Kidney (tissue), 14 donors: Measurements from ENCODE around the gene PTAFR. TPM values are rescaled to one million over a fixed set of nuclear protein-coding genes. Genes with fewer than 3 reads are reported as not detected.

Source experiments
- DNase-seq, 5 donors: peaks; one replicate each; pipeline ENCODE4 v3.0.0-alpha.2; 2013 to 2020
- FAIRE-seq: peaks from 2 replicates; lab custom pipeline; 2012; peaks lifted over from hg19 to GRCh38; lab: Jason Lieb, UNC
- H3K27ac ChIP-seq, 2 donors: one replicate each; pipeline ENCODE4 v1.7.0; 2013; ENCODE audit warnings: low read depth in 2 of 2, low read length in 2 of 2, inconsistent platforms in 1 of 2
- H3K27me3 ChIP-seq: one replicate; pipeline ENCODE4 v1.7.1; 2013; ENCODE audit warnings: low read length, inconsistent platforms; ENCODE audit not compliant: control insufficient read depth, insufficient read depth
- H3K36me3 ChIP-seq, 3 donors: one replicate each; pipeline versions ENCODE4 v1.7.0 to v1.7.1; 2013; ENCODE audit warnings: low read length in 3 of 3, control low read depth in 1 of 3, inconsistent platforms in 1 of 3; ENCODE audit not compliant: insufficient read depth in 3 of 3, control insufficient read depth in 2 of 3
- H3K4me1 ChIP-seq, 3 donors: one replicate each; pipeline versions ENCODE4 v1.7.0 to v1.7.1; 2013; ENCODE audit warnings: low read length in 3 of 3, inconsistent platforms in 1 of 3, low read depth in 1 of 3; ENCODE audit not compliant: control insufficient read depth in 2 of 3, insufficient read depth in 2 of 3
- H3K4me3 ChIP-seq, 3 donors: one replicate each; pipeline versions ENCODE4 v1.7.0 to v1.8.1; 2013; ENCODE audit warnings: low read length in 3 of 3, control low read depth in 1 of 3, inconsistent platforms in 1 of 3
- H3K9ac ChIP-seq, 3 donors: one replicate each; pipeline versions ENCODE4 v1.7.0 to v1.7.1; 2013; ENCODE audit warnings: low read length in 3 of 3, control low read depth in 1 of 3, inconsistent platforms in 1 of 3
- H3K9me3 ChIP-seq, 3 donors: one replicate each; pipeline versions ENCODE4 v1.7.0 to v1.7.1; 2013; ENCODE audit warnings: low read length in 3 of 3, control low read depth in 1 of 3, inconsistent platforms in 1 of 3; ENCODE audit not compliant: control insufficient read depth in 2 of 3, insufficient read depth in 1 of 3
- intact Hi-C: fragments of 100-400 bp; cut with DNase I; formaldehyde crosslinking; loops from one replicate; pipeline ENCODE4 v1.11.1; 2022
- polyA plus RNA-seq: library from polyadenylated mRNA; stranded (reverse); fragments of 350-450 nt; fragmentation: Illumina TruSeq; extraction: RNeasy Lipid Tissue Mini Kit (QIAGEN cat#74804); gene quantifications from one replicate; pipeline ENCODE4 v1.2.3, GENCODE V29; 2014; ENCODE audit warnings: low read depth, low replicate concordance; ENCODE audit not compliant: insufficient read depth
- total RNA-seq: library from RNA; stranded (reverse); fragmentation: NEBNext Ultra II Directional; extraction: Animal tissue kit (Norgen Biotek cat#: 25700); gene quantifications from one replicate; pipeline ENCODE4 v1.2.1, GENCODE V29; 2021
- TF ChIP-seq, protein P1 (sequence below): IDR thresholded peaks from 3 replicates; pipeline ENCODE4 v1.5.1; 2012; ENCODE audit warnings: mild to moderate bottlenecking, moderate library complexity, borderline replicate concordance; ENCODE audit not compliant: insufficient read depth; ENCODE audit errors: extremely low read depth
- donor health status: control.
- donor health status: control.
- donor health status: control.
- donor health status: control.
- donor health status: control.
- donor health status: DM: yes; HTN: yes; CAD: no.
- donor health status: Normal renal cell carcinoma (clear cell type).

PTAFR gene
- total and polyA plus RNA-seq, 2 donors from 2014 or later: 2.4 to 16.4 TPM

- Histone ChIP-seq H3K27me3 (no peaks in the 10 kb centered on the region), H3K9ac (no peak overlapping the region), H3K36me3 (no peaks in the 10 kb centered on the region), H3K4me3 (no peak overlapping the region), H3K9me3 (no peaks in the 10 kb centered on the region), H3K27ac (no peak overlapping the region), H3K4me1 (peaks cover 0 to 8% (median 7%) of the 10 kb centered on the region in 3 donors)
- TF ChIP-seq, protein P1, sequence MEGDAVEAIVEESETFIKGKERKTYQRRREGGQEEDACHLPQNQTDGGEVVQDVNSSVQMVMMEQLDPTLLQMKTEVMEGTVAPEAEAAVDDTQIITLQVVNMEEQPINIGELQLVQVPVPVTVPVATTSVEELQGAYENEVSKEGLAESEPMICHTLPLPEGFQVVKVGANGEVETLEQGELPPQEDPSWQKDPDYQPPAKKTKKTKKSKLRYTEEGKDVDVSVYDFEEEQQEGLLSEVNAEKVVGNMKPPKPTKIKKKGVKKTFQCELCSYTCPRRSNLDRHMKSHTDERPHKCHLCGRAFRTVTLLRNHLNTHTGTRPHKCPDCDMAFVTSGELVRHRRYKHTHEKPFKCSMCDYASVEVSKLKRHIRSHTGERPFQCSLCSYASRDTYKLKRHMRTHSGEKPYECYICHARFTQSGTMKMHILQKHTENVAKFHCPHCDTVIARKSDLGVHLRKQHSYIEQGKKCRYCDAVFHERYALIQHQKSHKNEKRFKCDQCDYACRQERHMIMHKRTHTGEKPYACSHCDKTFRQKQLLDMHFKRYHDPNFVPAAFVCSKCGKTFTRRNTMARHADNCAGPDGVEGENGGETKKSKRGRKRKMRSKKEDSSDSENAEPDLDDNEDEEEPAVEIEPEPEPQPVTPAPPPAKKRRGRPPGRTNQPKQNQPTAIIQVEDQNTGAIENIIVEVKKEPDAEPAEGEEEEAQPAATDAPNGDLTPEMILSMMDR: no peak
- intact Hi-C loops: no loop called here
- no peak for DNase-seq
- no peak for FAIRE-seq
Measured at GRCh38 chr1:28159243-28159642, 17.2 kb downstream of the PTAFR start.

GRCh38 chr1:28157894-28158293 lies 18.6 kb downstream of the PTAFR start:
- H3K36me3 ChIP-seq: no peaks in the 10 kb centered on the region
- TF ChIP-seq, protein P1: no peak
- no peak for FAIRE-seq
- H3K4me3 ChIP-seq: no peak overlapping the region
- H3K4me1 ChIP-seq: peaks cover 0 to 7% (median 0%) of the 10 kb centered on the region in 3 donors
- no peak overlapping the region for H3K9ac ChIP-seq
- no peak for DNase-seq
- intact Hi-C loops: no loop called here
- H3K27ac ChIP-seq: no peak overlapping the region
- H3K9me3 ChIP-seq: no peaks in the 10 kb centered on the region
- H3K27me3 ChIP-seq: no peaks in the 10 kb centered on the region

GRCh38 chr1:28156821-28157220 lies 19.7 kb downstream of the PTAFR start:
- no peaks in the 10 kb centered on the region for H3K27me3 ChIP-seq
- intact Hi-C loops: no loop called here
- FAIRE-seq: no peak
- H3K36me3 ChIP-seq: no peaks in the 10 kb centered on the region
- H3K9ac ChIP-seq: no peak overlapping the region
- no peak for DNase-seq
- H3K27ac ChIP-seq: no peak overlapping the region
- TF ChIP-seq, protein P1: no peak
- no peaks in the 10 kb centered on the region for H3K9me3 ChIP-seq
- no peak overlapping the region for H3K4me3 ChIP-seq
- peaks cover 0 to 7% (median 0%) of the 10 kb centered on the region in 3 donors for H3K4me1 ChIP-seq

DNA sequence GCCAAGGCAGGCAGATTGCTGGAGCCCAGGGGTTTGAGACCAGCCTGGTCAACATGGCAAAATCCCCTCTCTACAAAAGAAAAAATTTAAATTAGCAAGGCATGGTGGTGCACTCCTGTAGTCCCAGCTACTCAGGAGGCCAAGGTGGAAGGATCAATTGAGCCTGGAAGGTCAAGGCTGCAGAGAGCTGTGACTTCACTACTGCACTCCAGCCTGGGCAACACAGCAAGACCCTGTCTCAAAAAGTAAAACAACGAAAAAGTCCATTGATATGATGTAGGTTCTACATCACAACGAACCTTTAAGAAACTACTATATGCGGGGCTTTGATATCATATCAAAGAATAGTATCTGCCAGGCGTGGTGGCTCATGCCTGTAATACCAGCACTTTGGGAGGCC lies 20.9 kb downstream of the PTAFR start:
- intact Hi-C loops: no loop called here
- no peaks in the 10 kb centered on the region for H3K9me3 ChIP-seq
- H3K9ac ChIP-seq: no peak overlapping the region
- H3K36me3 ChIP-seq: no peaks in the 10 kb centered on the region
- H3K27me3 ChIP-seq: no peaks in the 10 kb centered on the region
- H3K27ac ChIP-seq: no peak overlapping the region
- FAIRE-seq (no peak), DNase-seq (no peak)
- TF ChIP-seq, protein P1: no peak
- no peak overlapping the region for H3K4me3 ChIP-seq
- peaks cover 0 to 4% (median 0%) of the 10 kb centered on the region in 3 donors for H3K4me1 ChIP-seq
